ENCODE results near the gene MIER2.
"Not testable (repeated sequence)": the region's sequence is repeated elsewhere in the genome, so short reads cannot be mapped to it uniquely, and the experiment has no call there.

MIER2 gene, protein sequence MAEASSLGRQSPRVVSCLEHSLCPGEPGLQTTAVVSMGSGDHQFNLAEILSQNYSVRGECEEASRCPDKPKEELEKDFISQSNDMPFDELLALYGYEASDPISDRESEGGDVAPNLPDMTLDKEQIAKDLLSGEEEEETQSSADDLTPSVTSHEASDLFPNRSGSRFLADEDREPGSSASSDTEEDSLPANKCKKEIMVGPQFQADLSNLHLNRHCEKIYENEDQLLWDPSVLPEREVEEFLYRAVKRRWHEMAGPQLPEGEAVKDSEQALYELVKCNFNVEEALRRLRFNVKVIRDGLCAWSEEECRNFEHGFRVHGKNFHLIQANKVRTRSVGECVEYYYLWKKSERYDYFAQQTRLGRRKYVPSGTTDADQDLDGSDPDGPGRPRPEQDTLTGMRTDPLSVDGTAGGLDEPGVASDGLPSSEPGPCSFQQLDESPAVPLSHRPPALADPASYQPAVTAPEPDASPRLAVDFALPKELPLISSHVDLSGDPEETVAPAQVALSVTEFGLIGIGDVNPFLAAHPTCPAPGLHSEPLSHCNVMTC

DNA sequence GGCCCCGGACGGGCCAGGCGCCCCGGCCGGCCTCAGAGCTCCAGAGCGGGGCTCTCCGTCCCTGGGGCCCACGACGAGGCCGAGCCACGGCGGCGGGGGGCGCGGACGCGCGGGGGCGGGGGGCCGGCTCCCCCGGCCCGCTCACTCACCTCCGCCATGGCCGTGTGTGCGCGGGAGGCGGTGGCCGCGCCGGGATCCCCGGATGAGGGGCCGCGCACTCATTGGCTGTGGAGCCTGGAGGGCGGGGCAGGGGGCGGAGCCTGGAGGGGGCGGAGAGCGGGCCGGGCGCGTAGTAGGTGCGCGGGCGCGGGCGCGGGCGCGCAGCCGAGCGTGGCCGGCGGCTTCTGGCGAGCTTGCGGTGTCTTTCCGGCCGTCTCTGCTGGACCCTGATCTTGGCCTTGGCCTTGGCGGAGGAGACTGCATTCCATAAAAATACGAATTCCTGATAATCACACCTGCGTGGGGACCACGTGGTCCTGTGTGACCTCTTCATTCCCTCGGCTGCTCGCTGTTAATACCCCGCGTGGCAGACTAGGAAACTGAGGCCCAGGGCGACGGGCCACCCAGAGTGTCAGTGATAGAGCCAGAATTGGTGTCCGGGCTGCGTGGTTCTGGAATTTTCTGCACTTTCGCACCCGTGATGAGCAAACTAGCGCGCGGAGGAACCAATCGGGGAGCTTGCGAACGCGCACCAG is at the start of gene MIER2:
Gene MIER2 (minus strand): TSS at position 172 of the 695 bp plus-strand sequence. CDS start 14 bp downstream, at position 158.
- FAIRE-seq (no peak), DNase-seq (ENCODE audit: insufficient read length, low spot score) (peak; percentile 83)
- TF ChIP-seq POLR2A (IDR thresholded peaks at IDR 0.05; ENCODE audit: low read depth, low read length) = peak; percentile 49; the same call in 1 of the 2 replicates

GRCh38 chr19:393560-393959 is 49.0 kb upstream of the MIER2 start:
- DNase-seq (ENCODE audit: insufficient read length, low spot score); FAIRE-seq: not testable (repeated sequence)

DNA sequence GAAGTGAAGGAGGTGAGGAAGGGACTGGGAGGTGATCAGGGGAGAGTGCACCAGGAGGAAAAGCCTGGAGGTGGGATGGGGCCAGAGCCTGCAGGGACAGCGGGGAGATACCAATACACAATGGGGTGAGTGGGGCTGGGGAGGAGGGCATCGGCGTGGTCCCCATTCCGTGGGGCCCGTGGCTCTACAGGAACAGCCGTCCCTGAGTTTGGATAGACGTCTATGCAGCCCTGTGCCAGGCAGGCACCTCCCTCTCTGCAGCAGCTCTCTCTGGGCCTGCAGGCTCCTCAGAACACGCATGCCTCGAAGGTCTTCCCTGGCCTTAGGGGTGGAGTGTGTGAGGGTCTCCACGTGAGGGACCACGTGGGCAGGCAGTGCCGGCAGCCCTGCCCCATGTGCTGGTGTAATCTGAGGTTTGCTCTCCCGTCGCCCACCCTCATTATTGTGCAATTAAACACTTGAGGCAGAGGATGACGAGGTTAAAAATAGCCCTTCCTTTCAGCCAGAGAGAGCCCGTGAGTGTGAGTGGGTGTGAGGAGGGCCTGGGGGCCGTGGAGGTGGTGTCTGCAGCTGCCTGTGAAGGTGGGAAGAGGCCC is 47.9 kb upstream of the MIER2 start:
- DNase-seq (ENCODE audit: insufficient read length, low spot score) (no peak), FAIRE-seq (no peak)
- no peak for TF ChIP-seq POLR2A (IDR thresholded peaks at IDR 0.05; ENCODE audit: low read depth, low read length)

GRCh38 chr19:391726-392374 is 47.3 kb upstream of the MIER2 start:
- FAIRE-seq (no peak), DNase-seq (ENCODE audit: insufficient read length, low spot score) (no peak)
- TF ChIP-seq POLR2A (IDR thresholded peaks at IDR 0.05; ENCODE audit: low read depth, low read length) = no peak

DNA sequence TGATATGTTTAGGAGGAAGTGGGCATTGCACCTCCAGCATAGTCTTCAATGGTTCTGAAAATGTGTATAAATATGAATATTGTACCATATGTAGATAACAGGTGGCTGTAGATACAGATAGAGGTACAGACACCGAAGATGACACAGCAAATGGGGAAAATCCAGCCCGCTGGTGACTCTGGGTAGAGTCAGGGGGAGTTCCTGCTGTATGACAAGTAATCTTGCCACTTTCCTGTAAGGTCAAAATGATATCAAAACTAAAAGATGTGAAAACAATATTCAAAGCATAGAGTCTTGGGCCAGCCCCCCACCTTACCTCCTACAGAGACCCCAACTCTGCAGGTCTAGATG is 46.6 kb upstream of the MIER2 start:
- no peak for TF ChIP-seq POLR2A (IDR thresholded peaks at IDR 0.05; ENCODE audit: low read depth, low read length)
- FAIRE-seq (no peak), DNase-seq (ENCODE audit: insufficient read length, low spot score) (no peak)

GRCh38 chr19:390386-391206 is 46.0 kb upstream of the MIER2 start:
- DNase-seq (ENCODE audit: insufficient read length, low spot score) (no peak), FAIRE-seq (no peak)
- TF ChIP-seq POLR2A (IDR thresholded peaks at IDR 0.05; ENCODE audit: low read depth, low read length) = no peak

DNA sequence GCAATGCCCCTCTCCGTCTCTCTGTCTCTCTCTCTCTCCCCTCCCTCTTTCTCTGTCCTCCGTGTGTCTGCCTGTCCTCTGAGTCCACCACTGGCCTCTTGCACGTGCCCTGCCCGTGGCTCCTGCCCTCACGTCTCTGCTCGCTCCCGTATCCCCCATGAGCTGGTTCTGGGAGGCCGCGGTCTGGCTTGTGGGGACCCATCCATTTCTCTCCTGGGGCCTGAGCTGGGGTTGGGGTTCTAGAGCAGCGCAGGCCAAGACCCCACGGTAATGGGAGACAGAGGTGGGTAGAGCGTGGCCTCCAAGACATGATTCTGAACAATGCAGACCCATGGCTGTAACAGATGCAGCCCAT is 45.3 kb upstream of the MIER2 start:
- FAIRE-seq (no peak), DNase-seq (ENCODE audit: insufficient read length, low spot score) (no peak)
- no peak for TF ChIP-seq POLR2A (IDR thresholded peaks at IDR 0.05; ENCODE audit: low read depth, low read length)

- no peak for DNase-seq (ENCODE audit: insufficient read length, low spot score)
- FAIRE-seq = no peak
- no peak for TF ChIP-seq POLR2A (IDR thresholded peaks at IDR 0.05; ENCODE audit: low read depth, low read length)
Observed at GRCh38 chr19:389255-389934, 44.8 kb upstream of the MIER2 start.

DNA sequence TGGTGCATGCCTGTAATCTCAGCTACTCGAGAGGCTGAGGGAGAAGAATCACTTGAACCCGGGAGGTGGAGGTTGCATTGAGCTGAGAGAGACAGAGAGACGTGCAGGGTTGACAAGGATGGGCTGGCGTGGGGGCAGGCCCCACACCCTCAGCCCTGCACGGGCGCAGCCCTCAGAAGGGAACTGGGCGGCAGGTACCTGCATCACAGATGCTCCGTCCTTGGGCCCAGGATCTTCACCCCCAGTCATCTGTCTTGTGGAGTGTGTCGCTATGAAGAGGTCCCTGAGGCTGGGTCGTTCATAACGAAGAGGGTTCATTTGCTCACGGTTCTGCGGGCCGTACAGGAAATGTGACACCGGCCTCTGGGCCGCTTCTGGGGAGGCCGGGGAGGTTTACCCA is 44.1 kb upstream of the MIER2 start:
- FAIRE-seq (no peak), DNase-seq (ENCODE audit: insufficient read length, low spot score) (no peak)
- no peak for TF ChIP-seq POLR2A (IDR thresholded peaks at IDR 0.05; ENCODE audit: low read depth, low read length)

GRCh38 chr19:387777-388176 is 43.2 kb upstream of the MIER2 start:
- no peak for DNase-seq (ENCODE audit: insufficient read length, low spot score)

GRCh38 chr19:386632-387301 is 42.2 kb upstream of the MIER2 start:
- not testable (repeated sequence) for DNase-seq (ENCODE audit: insufficient read length, low spot score); FAIRE-seq

More at GRCh38 chr19:387777-388176, 43.2 kb upstream of the MIER2 start:
- no peak for TF ChIP-seq POLR2A (IDR thresholded peaks at IDR 0.05; ENCODE audit: low read depth, low read length)
- FAIRE-seq = no peak

DNA sequence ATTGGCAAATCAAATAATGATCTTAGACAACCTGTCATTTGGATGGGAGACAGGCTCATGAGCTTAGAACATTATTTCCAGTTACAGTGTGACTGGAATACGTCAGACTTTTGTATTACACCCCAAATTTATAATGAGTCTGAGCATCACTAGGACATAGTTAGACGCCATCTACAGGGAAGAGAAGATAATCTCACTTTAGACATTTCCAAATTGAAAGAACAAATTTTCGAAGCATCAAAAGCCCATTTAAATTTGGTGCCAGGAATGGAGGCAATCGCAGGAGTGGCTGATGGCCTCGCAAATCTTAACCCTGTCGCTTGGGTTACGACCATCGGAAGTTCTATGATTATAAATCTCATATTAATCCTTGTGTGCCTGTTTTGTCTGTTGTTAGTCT is 41.6 kb upstream of the MIER2 start:
- DNase-seq (ENCODE audit: insufficient read length, low spot score); FAIRE-seq: not testable (repeated sequence)
